ENCODE data around the gene TMTC2.

The TMTC2 gene

DNA sequence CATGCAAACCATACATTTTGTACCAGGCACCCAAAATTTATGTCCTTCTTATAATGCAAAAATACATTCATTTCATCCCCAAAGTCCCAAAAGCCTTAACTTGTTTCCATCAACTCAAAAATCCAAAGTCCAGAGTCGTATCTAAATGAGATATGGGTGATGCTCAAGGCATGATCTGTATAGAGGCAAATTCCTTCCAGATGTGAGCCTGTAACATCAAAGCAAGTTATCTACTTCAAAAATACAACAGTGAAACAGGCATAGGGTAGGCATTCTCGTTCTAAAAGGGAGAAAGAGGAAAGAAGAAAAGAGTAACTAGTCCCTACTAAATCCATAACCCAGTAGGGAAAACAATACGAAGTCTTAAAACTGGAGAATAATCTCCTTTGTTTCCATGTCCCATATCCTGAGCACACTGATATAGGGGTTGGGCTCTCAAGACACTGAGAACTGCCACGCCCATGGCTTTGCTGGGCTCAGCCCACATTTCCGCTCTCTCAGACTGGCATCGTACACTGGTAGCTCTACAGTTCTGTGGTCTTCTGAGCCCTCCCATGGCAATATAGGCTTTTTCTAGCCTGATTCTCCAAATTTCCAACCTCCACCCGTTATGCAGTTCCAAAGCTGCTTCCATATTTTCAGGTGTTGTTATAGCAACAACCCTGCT is 232.8 kb downstream of the TMTC2 start:
- no peaks in the 10 kb centered on the region for H3K4me1 ChIP-seq (ENCODE audit: insufficient read depth, low read length, severe bottlenecking)
- no peaks in the 10 kb centered on the region for H3F3A ChIP-seq (ENCODE audit: insufficient read depth, low read length)
- H3K9me2 ChIP-seq (ENCODE audit: low read depth, low read length): no peaks in the 10 kb centered on the region
- H3K4me3 ChIP-seq (ENCODE audit: low read depth, low read length, poor library complexity, severe bottlenecking): no peak overlapping the region
- no peaks in the 10 kb centered on the region for H4K20me1 ChIP-seq (ENCODE audit: insufficient read depth, low read length)
- no peaks in the 10 kb centered on the region for H3K79me2 ChIP-seq (ENCODE audit: insufficient read depth, low read length)
- no peaks in the 10 kb centered on the region for H3K36me3 ChIP-seq (ENCODE audit: insufficient read depth, low read length)
- no peak overlapping the region for H3K27ac ChIP-seq (ENCODE audit: low read depth, low read length, poor library complexity, severe bottlenecking)
- no peak overlapping the region for H3K4me2 ChIP-seq (ENCODE audit: low read length)
- TF ChIP-seq EZH2 (IDR thresholded peaks at IDR 0.05; ENCODE audit: borderline replicate concordance, low read length): no peak
- TF ChIP-seq, protein P1, sequence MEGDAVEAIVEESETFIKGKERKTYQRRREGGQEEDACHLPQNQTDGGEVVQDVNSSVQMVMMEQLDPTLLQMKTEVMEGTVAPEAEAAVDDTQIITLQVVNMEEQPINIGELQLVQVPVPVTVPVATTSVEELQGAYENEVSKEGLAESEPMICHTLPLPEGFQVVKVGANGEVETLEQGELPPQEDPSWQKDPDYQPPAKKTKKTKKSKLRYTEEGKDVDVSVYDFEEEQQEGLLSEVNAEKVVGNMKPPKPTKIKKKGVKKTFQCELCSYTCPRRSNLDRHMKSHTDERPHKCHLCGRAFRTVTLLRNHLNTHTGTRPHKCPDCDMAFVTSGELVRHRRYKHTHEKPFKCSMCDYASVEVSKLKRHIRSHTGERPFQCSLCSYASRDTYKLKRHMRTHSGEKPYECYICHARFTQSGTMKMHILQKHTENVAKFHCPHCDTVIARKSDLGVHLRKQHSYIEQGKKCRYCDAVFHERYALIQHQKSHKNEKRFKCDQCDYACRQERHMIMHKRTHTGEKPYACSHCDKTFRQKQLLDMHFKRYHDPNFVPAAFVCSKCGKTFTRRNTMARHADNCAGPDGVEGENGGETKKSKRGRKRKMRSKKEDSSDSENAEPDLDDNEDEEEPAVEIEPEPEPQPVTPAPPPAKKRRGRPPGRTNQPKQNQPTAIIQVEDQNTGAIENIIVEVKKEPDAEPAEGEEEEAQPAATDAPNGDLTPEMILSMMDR (IDR thresholded peaks at IDR 0.05; ENCODE audit: low read length): no peak; the same call in 1 of the 2 replicates
- no peak overlapping the region for H2AFZ ChIP-seq (ENCODE audit: low read length)
- no peak overlapping the region for H3K9ac ChIP-seq (ENCODE audit: low read length)
- no peaks in the 10 kb centered on the region for H3K27me3 ChIP-seq (ENCODE audit: insufficient read depth, low read length)
- H3K9me3 ChIP-seq (ENCODE audit: low read length): no peaks in the 10 kb centered on the region

DNA sequence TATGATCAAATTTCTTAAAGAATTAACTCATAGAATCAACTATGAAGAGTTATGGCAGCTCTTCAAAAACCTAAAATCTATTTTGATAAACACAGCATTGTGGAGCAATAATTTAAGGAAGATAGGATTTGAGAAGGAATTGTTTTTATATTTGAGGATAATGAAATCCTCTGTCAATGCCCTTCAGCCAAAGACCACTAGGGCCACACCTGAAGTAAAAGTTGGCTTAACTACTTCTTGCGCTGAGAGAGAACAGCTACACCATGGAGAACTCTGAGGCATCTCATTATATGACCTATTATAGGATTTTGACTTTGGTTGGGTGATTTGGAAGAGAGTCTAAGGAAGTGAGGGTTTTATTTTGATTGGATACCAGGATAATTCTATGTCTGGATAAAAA is 237.2 kb downstream of the TMTC2 start:
- H3K4me1 ChIP-seq (ENCODE audit: insufficient read depth, low read length, severe bottlenecking): no peaks in the 10 kb centered on the region
- no peaks in the 10 kb centered on the region for H3K9me2 ChIP-seq (ENCODE audit: low read depth, low read length)
- H3K4me2 ChIP-seq (ENCODE audit: low read length): no peak overlapping the region
- no peaks in the 10 kb centered on the region for H3K36me3 ChIP-seq (ENCODE audit: insufficient read depth, low read length)
- H3K27me3 ChIP-seq (ENCODE audit: insufficient read depth, low read length): no peaks in the 10 kb centered on the region
- no peaks in the 10 kb centered on the region for H3K79me2 ChIP-seq (ENCODE audit: insufficient read depth, low read length)
- no peak overlapping the region for H3K4me3 ChIP-seq (ENCODE audit: low read depth, low read length, poor library complexity, severe bottlenecking)
- H3K9ac ChIP-seq (ENCODE audit: low read length): no peak overlapping the region
- H2AFZ ChIP-seq (ENCODE audit: low read length): no peak overlapping the region
- no peaks in the 10 kb centered on the region for H4K20me1 ChIP-seq (ENCODE audit: insufficient read depth, low read length)
- no peak for TF ChIP-seq EZH2 (IDR thresholded peaks at IDR 0.05; ENCODE audit: borderline replicate concordance, low read length)
- TF ChIP-seq, protein P1 (IDR thresholded peaks at IDR 0.05; ENCODE audit: low read length): no peak
- H3F3A ChIP-seq (ENCODE audit: insufficient read depth, low read length): no peaks in the 10 kb centered on the region
- H3K9me3 ChIP-seq (ENCODE audit: low read length): no peaks in the 10 kb centered on the region
- no peak overlapping the region for H3K27ac ChIP-seq (ENCODE audit: low read depth, low read length, poor library complexity, severe bottlenecking)

DNA sequence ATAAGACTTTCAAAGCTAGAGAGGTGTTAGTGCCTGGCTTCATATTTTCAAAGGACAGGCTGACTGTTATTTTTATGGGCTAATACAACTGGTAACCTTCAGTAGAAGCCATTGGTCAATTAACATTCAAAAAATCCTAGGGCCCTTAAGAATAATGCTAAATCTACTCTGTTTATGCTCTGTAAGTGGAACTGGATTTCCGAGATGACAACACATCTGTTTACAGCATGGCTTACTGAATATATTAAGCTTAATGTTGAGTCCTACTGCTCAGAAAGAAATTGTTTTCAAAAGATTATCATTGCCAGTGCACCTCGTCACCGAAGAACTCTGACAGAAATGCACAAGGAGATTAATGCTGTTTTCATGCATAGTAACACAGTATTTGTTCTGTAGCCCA is 239.9 kb downstream of the TMTC2 start:
- Histone ChIP-seq H3K27me3 (ENCODE audit: insufficient read depth, low read length) (no peaks in the 10 kb centered on the region), H2AFZ (ENCODE audit: low read length) (no peak overlapping the region), H3K4me1 (ENCODE audit: insufficient read depth, low read length, severe bottlenecking) (no peaks in the 10 kb centered on the region), H3K9me2 (ENCODE audit: low read depth, low read length) (no peaks in the 10 kb centered on the region), H3K4me2 (ENCODE audit: low read length) (no peak overlapping the region), H4K20me1 (ENCODE audit: insufficient read depth, low read length) (no peaks in the 10 kb centered on the region), H3K9ac (ENCODE audit: low read length) (no peak overlapping the region), H3K79me2 (ENCODE audit: insufficient read depth, low read length) (no peaks in the 10 kb centered on the region), H3K9me3 (ENCODE audit: low read length) (no peaks in the 10 kb centered on the region), H3K4me3 (ENCODE audit: low read depth, low read length, poor library complexity, severe bottlenecking) (no peak overlapping the region), H3K36me3 (ENCODE audit: insufficient read depth, low read length) (no peaks in the 10 kb centered on the region), H3K27ac (ENCODE audit: low read depth, low read length, poor library complexity, severe bottlenecking) (no peak overlapping the region), H3F3A (ENCODE audit: insufficient read depth, low read length) (no peaks in the 10 kb centered on the region)
- no peak for TF ChIP-seq EZH2 (IDR thresholded peaks at IDR 0.05; ENCODE audit: borderline replicate concordance, low read length)
- TF ChIP-seq, protein P1 (IDR thresholded peaks at IDR 0.05; ENCODE audit: low read length): no peak
